IMR-90 (cell line): ENCODE data around the gene LDLRAD4. TPM values are rescaled to one million over a fixed set of nuclear protein-coding genes. Genes with fewer than 3 reads are reported as not detected.

ENCODE experiments used
- ATAC-seq: fragments of 200-7000 bp; cut with Tn5 transposase; 2 replicates; pipeline ENCODE4 v1.9.1; 2020; ENCODE audit warnings: low read depth, mild to moderate bottlenecking, moderate library complexity
- BruUV-seq: library from RNA; stranded (reverse); fragments of 400-500 nt; replicated peaks from 2 replicates; lab custom pipeline; 2021; lab: Mats Ljungman, UMichigan
- CTCF ChIA-PET: fragments of 300-600 bp; formaldehyde crosslinking; extraction: SDS; loops from one replicate; lab custom pipeline; 2021; ENCODE audit warnings: antibody characterized with exemption; lab: Yijun Ruan, JAX
- POLR2A ChIA-PET: fragments of 300-600 bp; sonication (Branson Sonifier 250); formaldehyde crosslinking; loops from one replicate; lab custom pipeline; 2022; ENCODE audit warnings: antibody characterized with exemption; ENCODE audit not compliant: unreplicated experiment; lab: Charles Lee
- DNase-seq: peaks from one replicate; pipeline ENCODE4 v3.0.0; 2013
- H2AFZ ChIP-seq: replicated peaks from 2 replicates; pipeline ENCODE3; 2013; ENCODE audit warnings: low read length, mild to moderate bottlenecking; ENCODE audit not compliant: poor library complexity
- H2AK5ac ChIP-seq: 2 replicates; pipeline ENCODE4 v1.6.1; 2013; ENCODE audit warnings: low read depth, low read length, inconsistent platforms
- H2AK9ac ChIP-seq: replicated peaks from 2 replicates; pipeline ENCODE3; 2013; ENCODE audit warnings: mild to moderate bottlenecking, low read depth, low read length, moderate library complexity; ENCODE audit not compliant: poor library complexity
- H2BK120ac ChIP-seq: 2 replicates; pipeline ENCODE4 v1.6.1; 2013; ENCODE audit warnings: low read depth, low read length, inconsistent platforms
- H2BK15ac ChIP-seq: 3 replicates; pipeline ENCODE4 v1.6.1; 2013; ENCODE audit warnings: low read depth, low read length, inconsistent platforms
- H2BK20ac ChIP-seq: 2 replicates; pipeline ENCODE4 v1.6.1; 2013; ENCODE audit warnings: low read depth, mild to moderate bottlenecking, inconsistent platforms, low read length, moderate library complexity
- H2BK5ac ChIP-seq: 2 replicates; pipeline ENCODE4 v1.6.1; 2013; ENCODE audit warnings: mild to moderate bottlenecking, low read depth, low read length, inconsistent platforms; ENCODE audit not compliant: poor library complexity, severe bottlenecking
- H3K14ac ChIP-seq: replicated peaks from 2 replicates; pipeline ENCODE4 v1.6.1; 2013; ENCODE audit warnings: low read depth, low read length, inconsistent platforms
- H3K18ac ChIP-seq: 2 replicates; pipeline ENCODE4 v1.6.1; 2013; ENCODE audit warnings: low read depth, low read length, control low read depth
- H3K23ac ChIP-seq: 2 replicates; pipeline ENCODE4 v1.6.1; 2013; ENCODE audit warnings: low read depth, low read length, inconsistent platforms
- H3K27ac ChIP-seq: 2 replicates; pipeline ENCODE4 v1.5.1; 2013; ENCODE audit warnings: mild to moderate bottlenecking, control low read depth, low read length; ENCODE audit not compliant: insufficient read depth
- H3K27me3 ChIP-seq: 2 replicates; pipeline ENCODE4 v1.6.1; 2013; ENCODE audit warnings: low read length; ENCODE audit not compliant: control insufficient read depth, insufficient read depth
- H3K36me3 ChIP-seq: 2 replicates; pipeline ENCODE4 v1.6.1; 2013; ENCODE audit warnings: low read length, mixed read lengths; ENCODE audit not compliant: control insufficient read depth, insufficient read depth
- H3K4ac ChIP-seq: 2 replicates; pipeline ENCODE4 v1.6.1; 2013; ENCODE audit warnings: low read depth, low read length, inconsistent platforms
- H3K4me1 ChIP-seq: 2 replicates; pipeline ENCODE4 v1.6.1; 2013; ENCODE audit warnings: low read length, mixed read lengths; ENCODE audit not compliant: control insufficient read depth, insufficient read depth
- H3K4me2 ChIP-seq: 2 replicates; pipeline ENCODE4 v1.6.1; 2013; ENCODE audit warnings: low read depth, mild to moderate bottlenecking, control low read depth, low read length, moderate library complexity
- H3K4me3 ChIP-seq: 2 replicates; pipeline ENCODE4 v1.5.1; 2013; ENCODE audit warnings: low read depth, mild to moderate bottlenecking, control low read depth, low read length, moderate library complexity; ENCODE audit not compliant: insufficient read depth
- H3K56ac ChIP-seq: 2 replicates; pipeline ENCODE4 v1.6.1; 2013; ENCODE audit warnings: low read length, inconsistent platforms; ENCODE audit not compliant: insufficient read depth; ENCODE audit errors: extremely low read depth
- H3K79me1 ChIP-seq, 2 experiments: 2 replicates each; pipeline ENCODE4 v1.6.1; 2013; ENCODE audit warnings: low read length in 2 of 2, inconsistent platforms in 1 of 2, low read depth in 1 of 2
- H3K9ac ChIP-seq: 2 replicates; pipeline ENCODE4 v1.6.1; 2013; ENCODE audit warnings: low read depth, low read length, control low read depth
- H3K9me1 ChIP-seq: 2 replicates; pipeline ENCODE4 v1.6.1; 2013; ENCODE audit warnings: low read length, inconsistent platforms; ENCODE audit not compliant: insufficient read depth
- H3K9me3 ChIP-seq: 2 replicates; pipeline ENCODE4 v1.6.1; 2013; ENCODE audit warnings: low read length; ENCODE audit not compliant: control insufficient read depth, insufficient read depth
- H4K20me1 ChIP-seq: 2 replicates; pipeline ENCODE4 v1.6.1; 2013; ENCODE audit warnings: low read length, inconsistent platforms; ENCODE audit not compliant: insufficient read depth
- H4K5ac ChIP-seq: 2 replicates; pipeline ENCODE4 v1.6.1; 2013; ENCODE audit warnings: mild to moderate bottlenecking, low read depth, low read length, control low read depth
- H4K8ac ChIP-seq, 2 experiments: 2 replicates each; pipeline ENCODE4 v1.6.1; 2013; ENCODE audit warnings: low read depth in 2 of 2, low read length in 2 of 2, control low read depth in 1 of 2, inconsistent platforms in 1 of 2
- H4K91ac ChIP-seq: 2 replicates; pipeline ENCODE4 v1.6.1; 2013; ENCODE audit warnings: low read depth, low read length, inconsistent platforms; ENCODE audit not compliant: insufficient read depth
- BHLHE40 ChIP-seq: fragments of 150-350 bp; IDR thresholded peaks from 2 replicates; pipeline ENCODE4 v1.6.1; 2016; ENCODE audit warnings: mild to moderate bottlenecking, low read depth, low read length
- CEBPB ChIP-seq: IDR thresholded peaks from 2 replicates; pipeline ENCODE4 v1.6.1; 2012; ENCODE audit warnings: low read depth, low read length, improper control_type of control experiment
- CHD1 ChIP-seq: IDR thresholded peaks from 2 replicates; pipeline ENCODE4 v1.6.1; 2012; ENCODE audit warnings: low read depth, low read length, improper control_type of control experiment
- CTCF ChIP-seq: conservative IDR thresholded peaks from 2 replicates; pipeline ENCODE4 v1.5.1; 2012; ENCODE audit warnings: mild to moderate bottlenecking, low read depth, low read length, improper control_type of control experiment
- FOS ChIP-seq: fragments of 150-350 bp; IDR thresholded peaks from 2 replicates; pipeline ENCODE4 v1.6.1; 2016; ENCODE audit warnings: low read depth, low read length
- MAFK ChIP-seq: IDR thresholded peaks from 2 replicates; pipeline ENCODE4 v1.6.1; 2012; ENCODE audit warnings: low read depth, low read length, improper control_type of control experiment
- MAZ ChIP-seq: IDR thresholded peaks from 2 replicates; pipeline ENCODE4 v1.6.1; 2012; ENCODE audit warnings: low read depth, mild to moderate bottlenecking, low read length, improper control_type of control experiment, moderate library complexity, borderline replicate concordance
- MXI1 ChIP-seq: IDR thresholded peaks from 2 replicates; pipeline ENCODE4 v1.6.1; 2012; ENCODE audit warnings: low read depth, mild to moderate bottlenecking, low read length, moderate library complexity, borderline replicate concordance
- NFE2L2 ChIP-seq: fragments of 150-350 bp; IDR thresholded peaks from 2 replicates; pipeline ENCODE4 v1.6.1; 2016; ENCODE audit warnings: low read depth, mild to moderate bottlenecking, low read length
- POLR2A ChIP-seq: IDR thresholded peaks from 2 replicates; pipeline ENCODE4 v1.6.1; 2012; ENCODE audit warnings: mild to moderate bottlenecking, low read depth, low read length
- RAD21 ChIP-seq: IDR thresholded peaks from 2 replicates; pipeline ENCODE4 v1.6.1; 2012; ENCODE audit warnings: low read length, improper control_type of control experiment
- RCOR1 ChIP-seq: IDR thresholded peaks from 2 replicates; pipeline ENCODE4 v1.6.1; 2012; ENCODE audit warnings: mild to moderate bottlenecking, low read length, improper control_type of control experiment; ENCODE audit not compliant: insufficient replicate concordance
- RFX5 ChIP-seq: IDR thresholded peaks from 2 replicates; pipeline ENCODE4 v1.8.0; 2012; ENCODE audit warnings: low read depth, mild to moderate bottlenecking, low read length, moderate library complexity
- SMC3 ChIP-seq: fragments of 150-350 bp; IDR thresholded peaks from 2 replicates; pipeline ENCODE4 v1.6.1; 2016; ENCODE audit warnings: low read depth, mild to moderate bottlenecking, antibody characterized with exemption, low read length, moderate library complexity
- USF2 ChIP-seq: fragments of 150-350 bp; IDR thresholded peaks from 2 replicates; pipeline ENCODE4 v1.6.1; 2017; ENCODE audit warnings: mild to moderate bottlenecking, antibody characterized with exemption, low read length, low read depth
- WGBS, 2 experiments: methylation state at CpG; one replicate each; pipeline versions ENCODE4 v1.1.5 to v1.1.7; 2013; ENCODE audit warnings: missing lambda C conversion rate in 2 of 2; ENCODE audit not compliant: insufficient read length in 1 of 2; ENCODE audit errors: extremely low coverage in 2 of 2; 5-methylcytosine and 5-hydroxymethylcytosine counted together
- dilution Hi-C: fragments of 300-500 bp; cut with HindIII; formaldehyde crosslinking; loops from one replicate; pipeline ENCODE4 v1.14.3; 2018; ENCODE audit warnings: low sequenced_read_pairs; ENCODE audit not compliant: unreplicated experiment
- in situ Hi-C: fragments of 300-500 bp; cut with MboI; formaldehyde crosslinking; loops from 3 replicates; pipeline ENCODE4 v1.14.3; 2019; ENCODE audit warnings: low sequenced_read_pairs, inconsistent platforms, mixed read lengths
- intact Hi-C: fragments of 100-400 bp; cut with micrococcal nuclease; formaldehyde crosslinking; loops from 2 replicates; pipeline ENCODE4 v1.10.0; 2022
- polyA plus RNA-seq, 3 experiments: library from polyadenylated mRNA; depleted of rRNA; stranded (reverse); fragments of >200 nt; gene quantifications; 2 replicates each; pipeline ENCODE4 v1.2.3, GENCODE V29; 2012; ENCODE audit warnings: low replicate concordance in 1 of 3
- total RNA-seq: library from RNA; depleted of rRNA; stranded (reverse); fragments of >200 nt; gene quantifications from 2 replicates; pipeline ENCODE4 v1.2.3, GENCODE V29; 2012
- TF ChIP-seq, protein P1 (sequence below): fragments of 150-350 bp; IDR thresholded peaks from 2 replicates; pipeline ENCODE4 v1.6.1; 2016; ENCODE audit warnings: low read depth, mild to moderate bottlenecking, low read length, moderate library complexity, borderline replicate concordance

Gene LDLRAD4
- total and polyA plus RNA-seq, 2 of the 4 experiments (the other 2 are of a cell fraction), result not detected

- H3K4me1 ChIP-seq, result no peaks in the 10 kb centered on the region
- no peak overlapping the region for H3K56ac ChIP-seq
- H2AK9ac ChIP-seq, result no peak overlapping the region
- H2BK15ac ChIP-seq, result no peak overlapping the region
- DNase-seq (no peak), ATAC-seq (no peak)
- H2BK20ac ChIP-seq, result no peak overlapping the region
- H3K4ac ChIP-seq, result no peak overlapping the region
- WGBS, 2 experiments, result no CpG with 5 or more reads among the region's 4 CpGs
- peaks cover 15 to 25% of the 10 kb centered on the region in 2 experiments; a peak in 3 of 4 replicates for H3K79me1 ChIP-seq
- no peak overlapping the region for H3K4me2 ChIP-seq
- BruUV-seq, result no TSS peak
- dilution Hi-C loops, result no loop called here
- H3K27me3 ChIP-seq, result no peaks in the 10 kb centered on the region
- no peak overlapping the region for H3K9ac ChIP-seq
- no peak overlapping the region for H4K8ac ChIP-seq
- H3K23ac ChIP-seq, result no peak overlapping the region
- in situ Hi-C loops, result no loop called here
- no peaks in the 10 kb centered on the region for H3K9me3 ChIP-seq
- no peak overlapping the region for H2BK5ac ChIP-seq
- no peak overlapping the region for H2AK5ac ChIP-seq
- no peak overlapping the region for H3K18ac ChIP-seq
- no peak overlapping the region for H3K14ac ChIP-seq
- CTCF ChIA-PET, result no interaction called here
- intact Hi-C loops, result no loop called here
- H4K91ac ChIP-seq, result no peak overlapping the region
- no peak overlapping the region for H3K4me3 ChIP-seq
- no peaks in the 10 kb centered on the region for H3K9me1 ChIP-seq
- H3K36me3 ChIP-seq, result peaks cover 5% of the 10 kb centered on the region
- no peak overlapping the region for H4K5ac ChIP-seq
- no peak overlapping the region for H2AFZ ChIP-seq
- H2BK120ac ChIP-seq, result no peak overlapping the region
- no peak overlapping the region for H3K27ac ChIP-seq
- POLR2A ChIA-PET, result no interaction called here
- H4K20me1 ChIP-seq, result peaks cover 4% of the 10 kb centered on the region
- TF ChIP-seq USF2 (no peak), MAZ (no peak), CEBPB (no peak), NFE2L2 (no peak), RCOR1 (no peak), CHD1 (no peak), CTCF (no peak), POLR2A (no peak), FOS (no peak), RFX5 (no peak), SMC3 (no peak), MXI1 (no peak), RAD21 (no peak), MAFK (no peak), BHLHE40 (no peak)
- TF ChIP-seq, protein P1, sequence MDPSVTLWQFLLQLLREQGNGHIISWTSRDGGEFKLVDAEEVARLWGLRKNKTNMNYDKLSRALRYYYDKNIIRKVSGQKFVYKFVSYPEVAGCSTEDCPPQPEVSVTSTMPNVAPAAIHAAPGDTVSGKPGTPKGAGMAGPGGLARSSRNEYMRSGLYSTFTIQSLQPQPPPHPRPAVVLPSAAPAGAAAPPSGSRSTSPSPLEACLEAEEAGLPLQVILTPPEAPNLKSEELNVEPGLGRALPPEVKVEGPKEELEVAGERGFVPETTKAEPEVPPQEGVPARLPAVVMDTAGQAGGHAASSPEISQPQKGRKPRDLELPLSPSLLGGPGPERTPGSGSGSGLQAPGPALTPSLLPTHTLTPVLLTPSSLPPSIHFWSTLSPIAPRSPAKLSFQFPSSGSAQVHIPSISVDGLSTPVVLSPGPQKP, result no peak
These were observed 466.0 kb downstream of the LDLRAD4 start for GRCh38 chr18:13684546-13684945.
